HepG2 (cell line): Measurements from ENCODE around the gene EIF2S2. TPM values are rescaled to one million over a fixed set of nuclear protein-coding genes. Genes with fewer than 3 reads are reported as not detected.

Experiments
- CEBPG ChIP-seq: IDR thresholded peaks from 2 replicates; pipeline ENCODE4 v1.6.1; 2016
- EEA1 ChIP-seq: sonication (generic); formaldehyde crosslinking; IDR thresholded peaks from 2 replicates; pipeline ENCODE4 v1.5.1; 2020; ENCODE audit warnings: mild to moderate bottlenecking, missing genetic modification reagents, borderline replicate concordance
- EZH2 ChIP-seq: conservative IDR thresholded peaks from 2 replicates; pipeline ENCODE4 v1.6.1; 2012; ENCODE audit warnings: mild to moderate bottlenecking, low read depth, low read length, moderate library complexity
- HMG20A ChIP-seq: IDR thresholded peaks from 2 replicates; pipeline ENCODE4 v1.6.1; 2016; ENCODE audit warnings: borderline replicate concordance
- HNRNPK ChIP-seq: fragments of 200-400 bp; formaldehyde crosslinking; IDR thresholded peaks from 2 replicates; pipeline ENCODE4 v1.6.1; 2018; ENCODE audit warnings: low read length, low read depth, moderate library complexity, mild to moderate bottlenecking; ENCODE audit not compliant: poor library complexity, severe bottlenecking
- KDM5A ChIP-seq: fragments of 200-600 bp; sonication (generic); IDR thresholded peaks from 2 replicates; pipeline ENCODE4 v1.7.0; 2018; ENCODE audit warnings: antibody characterized with exemption, mild to moderate bottlenecking, low read length, borderline replicate concordance
- KLF9 ChIP-seq: IDR thresholded peaks from 2 replicates; pipeline ENCODE4 v1.6.1; 2016; ENCODE audit warnings: low read depth
- MLLT10 ChIP-seq: sonication (generic); formaldehyde crosslinking; IDR thresholded peaks from 2 replicates; pipeline ENCODE4 v1.4.0; 2020; ENCODE audit warnings: missing genetic modification reagents
- POLR2G ChIP-seq: fragments of 200-400 bp; formaldehyde crosslinking; IDR thresholded peaks from 2 replicates; pipeline ENCODE4 v1.6.1; 2018; ENCODE audit warnings: mild to moderate bottlenecking, low read depth, low read length, moderate library complexity
- PRDM10 ChIP-seq: sonication (generic); formaldehyde crosslinking; IDR thresholded peaks from 2 replicates; pipeline ENCODE4 v1.4.0; 2020; ENCODE audit warnings: low read depth, missing genetic modification reagents
- RAD51 ChIP-seq: fragments of 450-650 bp; IDR thresholded peaks from 2 replicates; pipeline ENCODE4 v1.6.1; 2016; ENCODE audit warnings: borderline replicate concordance
- RXRB ChIP-seq: IDR thresholded peaks from 2 replicates; pipeline ENCODE4 v1.6.1; 2016; ENCODE audit warnings: borderline replicate concordance, missing genetic modification reagents, missing compliant biosample characterization
- TGIF2 ChIP-seq: IDR thresholded peaks from 2 replicates; pipeline ENCODE4 v1.6.1; 2016; ENCODE audit warnings: control low read depth, missing compliant biosample characterization
- ZKSCAN8 ChIP-seq: IDR thresholded peaks from 2 replicates; pipeline ENCODE4 v1.6.1; 2016; ENCODE audit warnings: borderline replicate concordance, missing genetic modification reagents, missing compliant biosample characterization
- ZNF180 ChIP-seq: sonication (generic); formaldehyde crosslinking; IDR thresholded peaks from 2 replicates; pipeline ENCODE4 v1.4.0; 2020; ENCODE audit warnings: low read depth, missing genetic modification reagents, borderline replicate concordance
- ZNF292 ChIP-seq: sonication (generic); formaldehyde crosslinking; IDR thresholded peaks from 2 replicates; pipeline ENCODE4 v1.8.1; 2022; ENCODE audit warnings: mild to moderate bottlenecking, low read depth, missing genetic modification reagents, borderline replicate concordance
- ZNF414 ChIP-seq: sonication (generic); formaldehyde crosslinking; IDR thresholded peaks from 2 replicates; pipeline ENCODE4 v1.5.0; 2020; ENCODE audit warnings: missing genetic modification reagents
- ZNF460 ChIP-seq: sonication (generic); formaldehyde crosslinking; IDR thresholded peaks from 2 replicates; pipeline ENCODE4 v1.5.1; 2020; ENCODE audit warnings: missing genetic modification reagents, mild to moderate bottlenecking, borderline replicate concordance
- ZNF574 ChIP-seq: sonication (generic); formaldehyde crosslinking; IDR thresholded peaks from 2 replicates; pipeline ENCODE4 v1.4.0; 2020; ENCODE audit warnings: missing genetic modification reagents
- ZNF577 ChIP-seq: sonication (generic); formaldehyde crosslinking; IDR thresholded peaks from 2 replicates; pipeline ENCODE4 v1.4.0; 2020; ENCODE audit warnings: mild to moderate bottlenecking, low read depth, missing genetic modification reagents, borderline replicate concordance
- ZNF616 ChIP-seq: sonication (generic); formaldehyde crosslinking; IDR thresholded peaks from 2 replicates; pipeline ENCODE4 v1.5.0; 2020; ENCODE audit warnings: low read depth, mild to moderate bottlenecking, missing genetic modification reagents
- ZNF678 ChIP-seq: sonication (generic); formaldehyde crosslinking; IDR thresholded peaks from 2 replicates; pipeline ENCODE4 v1.4.0; 2020; ENCODE audit warnings: mild to moderate bottlenecking, missing genetic modification reagents
- ZNF703 ChIP-seq: sonication (generic); formaldehyde crosslinking; IDR thresholded peaks from 2 replicates; pipeline ENCODE4 v1.5.1; 2020; ENCODE audit warnings: missing genetic modification reagents, mild to moderate bottlenecking, moderate library complexity, borderline replicate concordance
- polyA plus RNA-seq, 8 experiments: library from polyadenylated mRNA; depleted of rRNA in 3 of 8; stranded (reverse) in 7 of 8; unstranded in 1 of 8; fragments of >200 nt; fragmentation: Illumina TruSeq in 4 of 8; extraction: Trizol in 4 of 8; gene quantifications; 2 replicates each; pipeline versions ENCODE4 v1.2.1 to v1.2.3, GENCODE V29; 2011 to 2016; ENCODE audit warnings: low read depth in 4 of 8, missing spikeins in 1 of 8, mixed read lengths in 1 of 8; ENCODE audit not compliant: insufficient read depth in 1 of 8
- total RNA-seq, 5 experiments: library from RNA; depleted of rRNA; stranded (reverse); fragments of >200 nt; fragmentation: Illumina TruSeq; extraction: Trizol; gene quantifications; 2 replicates each; pipeline ENCODE4 v1.2.3, GENCODE V29; 2016; ENCODE audit warnings: low read depth in 1 of 5

EIF2S2 gene
- total and polyA plus RNA-seq, 2 of the 13 experiments (the other 11 are each of a cell fraction or from before 2014, with no cell fraction given): 126 to 213 TPM

- TF ChIP-seq PRDM10 (CRISPR knock-in tag) (peak; percentile 85), ZNF703 (CRISPR knock-in tag) (peak; percentile 91), ZNF180 (peak; percentile 94; the same call in 1 of the 2 replicates), ZNF460 (CRISPR knock-in tag) (no peak; the same call in 1 of the 2 replicates), EZH2 (no peak), ZKSCAN8 (CRISPR knock-in tag) (peak; percentile 91; the same call in 1 of the 2 replicates), HNRNPK (no peak), ZNF292 (CRISPR knock-in tag) (peak; percentile 58), MLLT10 (no peak), EEA1 (CRISPR knock-in tag) (peak; percentile 99), CEBPG (CRISPR knock-in tag) (peak; percentile 99), RXRB (CRISPR knock-in tag) (peak; percentile 63), RAD51 (no peak), TGIF2 (peak; percentile 32), ZNF414 (CRISPR knock-in tag) (peak; percentile 99), ZNF678 (peak; percentile 98), ZNF574 (CRISPR knock-in tag) (peak; percentile 95), ZNF616 (CRISPR knock-in tag) (peak; percentile 86), HMG20A (CRISPR knock-in tag) (peak; percentile 71), KLF9 (peak; percentile 95), ZNF577 (CRISPR knock-in tag) (peak; percentile 95; the same call in 1 of the 2 replicates), POLR2G (peak; percentile 98), KDM5A (peak; percentile 80)
These were observed at the start of gene EIF2S2 (continued) for GRCh38 chr20:34111702-34112599.
